ENCODE measurements around the gene BOD1. TPM values are rescaled to one million over a fixed set of nuclear protein-coding genes. Genes with fewer than 3 reads are reported as not detected.

BOD1 gene
- total and polyA plus RNA-seq, 10 of the 15 experiments (the other 5 are each of a cell fraction or from before 2014, with no cell fraction given), result 14.1 to 35.8 (median 29.6) TPM

GRCh38 chr5:173644673-173645436 lies 28.4 kb upstream of the BOD1 start:
- Histone ChIP-seq H3K79me2 (ENCODE audit: control insufficient read depth, insufficient read depth, low read length) (no peaks in the 10 kb centered on the region), H3K4me3 (no peak overlapping the region), H2AFZ (ENCODE audit: control insufficient read depth, low read depth, low read length) (no peak overlapping the region), H3K27me3 (replicated peaks in 1 of 2; ENCODE audit: control insufficient read depth in 2 of 2, insufficient read depth in 2 of 2, low read length in 1 of 2) (no peaks in the 10 kb centered on the region), H3K9ac (ENCODE audit: control insufficient read depth, insufficient read depth, low read length) (no peak overlapping the region), H4K20me1 (ENCODE audit: control insufficient read depth, insufficient read depth) (no peaks in the 10 kb centered on the region), H3K9me3 (replicated peaks; ENCODE audit: control insufficient read depth, insufficient read depth, low read length) (no peaks in the 10 kb centered on the region), H3K36me3 (ENCODE audit: control insufficient read depth in 2 of 2, insufficient read depth in 2 of 2, low read length in 1 of 2) (no peaks in the 10 kb centered on the region), H3K27ac (ENCODE audit: control insufficient read depth, insufficient read depth) (no peak overlapping the region), H3K4me2 (ENCODE audit: control insufficient read depth, insufficient read depth) (no peak overlapping the region), H3K4me1 (ENCODE audit: control insufficient read depth, insufficient read depth, low read length) (peaks cover 12% of the 10 kb centered on the region)
- RAD21 ChIA-PET (ENCODE audit: unreplicated experiment), result interaction anchor here (0.5 to 2.4 kb wide), 12 partner anchors 10 to 280 kb away, joined by 3 to 11 read pairs (median 4); partner anchors contain the start of gene BOD1
- no peak for DNase-seq (ENCODE audit: low read depth, low spot score)
- in situ Hi-C loops (cut with MboI), result no loop called here
- 61% methylated on average over 8 of the region's 8 CpGs for WGBS (ENCODE audit: insufficient coverage, insufficient replicate concordance, low lambda C conversion rate, missing lambda C conversion rate)
- CTCF ChIA-PET, result interaction anchor here (1.0 to 1.8 kb wide), 7 partner anchors 12 to 323 kb away, joined by 3 to 7 read pairs (median 4); no protein-coding TSS in a partner anchor
- ATAC-seq, result no peak
- intact Hi-C loops (cut with micrococcal nuclease; ENCODE audit: unreplicated experiment), result no loop called here
- FAIRE-seq, result no peak
- BruUV-seq (replicated peaks), result no TSS peak
- POLR2A ChIA-PET, result interaction anchor here (0.9 to 1.4 kb wide), 5 partner anchors 10 to 143 kb away, joined by 3 to 4 read pairs (median 3); no protein-coding TSS in a partner anchor
- no peak for TF ChIP-seq CREB1 (IDR thresholded peaks at IDR 0.05; ENCODE audit: low read depth)
- TF ChIP-seq PAX8 (IDR thresholded peaks at IDR 0.05), result no peak
- TF ChIP-seq PRDM15 (CRISPR knock-in tag; IDR thresholded peaks at IDR 0.05), result no peak
- TF ChIP-seq DPF2 (IDR thresholded peaks at IDR 0.05), result no peak
- no peak for TF ChIP-seq SMAD1 (IDR thresholded peaks at IDR 0.05; ENCODE audit: low read depth, partially characterized antibody)
- TF ChIP-seq CEBPB (IDR thresholded peaks at IDR 0.05; ENCODE audit: borderline replicate concordance in 1 of 2, low read depth in 2 of 2, low read length in 2 of 2), result no peak
- TF ChIP-seq NRF1 (conservative IDR thresholded peaks at IDR 0.05; ENCODE audit: low read depth, low read length), result no peak
- no peak for TF ChIP-seq ASH2L (IDR thresholded peaks at IDR 0.05; ENCODE audit: borderline replicate concordance, low read depth)
- no peak for TF ChIP-seq SIN3A (IDR thresholded peaks at IDR 0.05; ENCODE audit: low read depth, low read length)
- TF ChIP-seq MAX (IDR thresholded peaks at IDR 0.05; ENCODE audit: low read depth, low read length), result no peak
- no peak for TF ChIP-seq MTA2 (IDR thresholded peaks at IDR 0.05; ENCODE audit: low read depth)
- no peak for TF ChIP-seq ZZZ3 (IDR thresholded peaks at IDR 0.05; ENCODE audit: control insufficient read depth, insufficient read length, low read depth)
- TF ChIP-seq IRF5 (IDR thresholded peaks at IDR 0.05; ENCODE audit: borderline replicate concordance), result no peak
- TF ChIP-seq ZSCAN29 (IDR thresholded peaks at IDR 0.05), result no peak
- TF ChIP-seq BCL3 (IDR thresholded peaks at IDR 0.05; ENCODE audit: borderline replicate concordance, insufficient read depth, low read depth, low read length, poor library complexity, severe bottlenecking), result no peak
- SMC1A ChIA-PET (ENCODE audit: uncharacterized antibody, unreplicated experiment), result interaction anchor here (0.8 to 2.9 kb wide), 14 partner anchors 13 to 299 kb away, joined by 3 to 9 read pairs (median 4); no protein-coding TSS in a partner anchor

Data from GM12878 (cell line).